Endothelial cell of umbilical vein (primary cell): ENCODE data around the gene SFR1. TPM values are rescaled to one million over a fixed set of nuclear protein-coding genes. Genes with fewer than 3 reads are reported as not detected.

ENCODE experiments used
- BruUV-seq: library from RNA; stranded (reverse); fragments of 400-500 nt; replicated peaks from 2 replicates; lab custom pipeline; 2021; lab: Mats Ljungman, UMichigan
- CTCF ChIA-PET: fragments of 300-600, 350-600 bp; sonication (Branson Sonifier 250); formaldehyde crosslinking; loops from one replicate; lab custom pipeline; 2021; ENCODE audit warnings: antibody characterized with exemption, inconsistent platforms; lab: Charles Lee
- POLR2A ChIA-PET: fragments of 300-600, 350-600 bp; sonication (Branson Sonifier 250); formaldehyde crosslinking; loops from one replicate; lab custom pipeline; 2021; ENCODE audit warnings: antibody characterized with exemption, inconsistent platforms; lab: Charles Lee
- DNase-seq: peaks from one replicate; pipeline ENCODE4 v3.0.0-alpha.2; 2011; ENCODE audit warnings: low read depth, low spot score
- FAIRE-seq: peaks from 2 replicates; lab custom pipeline; 2011; peaks lifted over from hg19 to GRCh38; lab: Jason Lieb, UNC
- H2AFZ ChIP-seq: 2 replicates; pipeline ENCODE4 v1.6.0; 2012; ENCODE audit warnings: low read depth, low read length, control low read depth, inconsistent platforms
- H3K27ac ChIP-seq: 2 replicates; pipeline ENCODE4 v1.5.1; 2011; ENCODE audit warnings: low read depth, mild to moderate bottlenecking, control low read depth, low read length, moderate library complexity; ENCODE audit not compliant: insufficient read depth
- H3K27me3 ChIP-seq, 2 experiments: 2 replicates each; pipeline versions ENCODE4 v1.6.0 to v1.6.1; 2011; ENCODE audit warnings: low read length in 2 of 2, mixed read lengths in 1 of 2; ENCODE audit not compliant: control insufficient read depth in 2 of 2, insufficient read depth in 2 of 2
- H3K36me3 ChIP-seq, 2 experiments: 2 replicates in 1 of 2; 3 replicates in 1 of 2; pipeline ENCODE4 v1.5.1; 2011; ENCODE audit warnings: low read length in 2 of 2, mild to moderate bottlenecking in 1 of 2, moderate library complexity in 1 of 2; ENCODE audit not compliant: control insufficient read depth in 2 of 2, insufficient read depth in 2 of 2; ENCODE audit errors: extremely low read depth in 1 of 2
- H3K4me1 ChIP-seq: 3 replicates; pipeline ENCODE4 v1.5.1; 2011; ENCODE audit warnings: mild to moderate bottlenecking, low read length; ENCODE audit not compliant: control insufficient read depth, insufficient read depth; ENCODE audit errors: extremely low read depth
- H3K4me2 ChIP-seq: 2 replicates; pipeline ENCODE4 v1.6.1; 2011; ENCODE audit warnings: low read length, control low read depth, mixed read lengths; ENCODE audit not compliant: insufficient read depth
- H3K4me3 ChIP-seq, 3 experiments: fragments of 200-600 bp in 1 of 3; sonication (generic), shearing (Covaris generic) in 1 of 3; replicated peaks in 1 of 3; 2 replicates each; pipeline ENCODE4 v1.5.1; 2011 to 2016; ENCODE audit warnings: control low read depth in 3 of 3, low read length in 3 of 3, mild to moderate bottlenecking in 2 of 3, inconsistent platforms in 1 of 3, low read depth in 1 of 3, moderate library complexity in 1 of 3; ENCODE audit not compliant: insufficient read depth in 1 of 3
- H3K79me2 ChIP-seq: 2 replicates; pipeline ENCODE4 v1.6.0; 2012; ENCODE audit warnings: low read length, inconsistent platforms; ENCODE audit not compliant: control insufficient read depth, insufficient read depth
- H3K9ac ChIP-seq: replicated peaks from 2 replicates; pipeline ENCODE3; 2011; ENCODE audit warnings: low read length, control low read depth; ENCODE audit not compliant: insufficient read depth; ENCODE audit errors: extremely low read depth
- H3K9me1 ChIP-seq: replicated peaks from 3 replicates; pipeline ENCODE4 v1.6.0; 2011; ENCODE audit warnings: mild to moderate bottlenecking, low read length; ENCODE audit not compliant: control insufficient read depth, insufficient read depth; ENCODE audit errors: extremely low read depth
- H3K9me3 ChIP-seq: replicated peaks from 2 replicates; pipeline ENCODE4 v1.5.1; 2012; ENCODE audit warnings: low read length, inconsistent platforms; ENCODE audit not compliant: control insufficient read depth, insufficient read depth
- H4K20me1 ChIP-seq: replicated peaks from 2 replicates; pipeline ENCODE3; 2011; ENCODE audit warnings: mild to moderate bottlenecking, low read length; ENCODE audit not compliant: control insufficient read depth, insufficient read depth; ENCODE audit errors: extremely low read depth
- EZH2 ChIP-seq: IDR thresholded peaks from 2 replicates; pipeline ENCODE4 v1.6.1; 2012; ENCODE audit warnings: borderline replicate concordance, low read depth, mild to moderate bottlenecking, moderate library complexity, low read length, inconsistent platforms; ENCODE audit not compliant: severe bottlenecking
- FOS ChIP-seq: IDR thresholded peaks from 2 replicates; pipeline ENCODE4 v1.6.1; 2011; ENCODE audit warnings: mild to moderate bottlenecking, low read length, moderate library complexity, borderline replicate concordance; ENCODE audit not compliant: insufficient read depth
- GATA2 ChIP-seq: IDR thresholded peaks from 2 replicates; pipeline ENCODE4 v1.7.0; 2011; ENCODE audit warnings: low read depth, mild to moderate bottlenecking, moderate library complexity, mixed read lengths, low read length; ENCODE audit not compliant: insufficient read length, insufficient read depth
- JUN ChIP-seq: IDR thresholded peaks from 2 replicates; pipeline ENCODE4 v1.6.1; 2011; ENCODE audit warnings: borderline replicate concordance, low read depth; ENCODE audit not compliant: insufficient read length, insufficient read depth
- MYC ChIP-seq: IDR thresholded peaks from one replicate; pipeline ENCODE4 v1.6.1; 2011; ENCODE audit warnings: mild to moderate bottlenecking, low read depth, low read length
- POLR2A ChIP-seq: IDR thresholded peaks from 2 replicates; pipeline ENCODE4 v1.6.1; 2012; ENCODE audit warnings: low read depth, mild to moderate bottlenecking, control low read depth, low read length
- POLR2AphosphoS5 ChIP-seq: IDR thresholded peaks from 2 replicates; pipeline ENCODE4 v1.6.1; 2012; ENCODE audit warnings: low read depth, mild to moderate bottlenecking, control low read depth, low read length, moderate library complexity; ENCODE audit not compliant: insufficient read depth
- dilution Hi-C: fragments of 300-500 bp; cut with MboI; formaldehyde crosslinking; loops from one replicate; pipeline ENCODE4 v1.15.0; 2019; ENCODE audit warnings: low sequenced_read_pairs; ENCODE audit not compliant: extremely low pct_ligation_motif_present
- intact Hi-C: fragments of 100-400 bp; cut with micrococcal nuclease; formaldehyde crosslinking; loops from one replicate; pipeline ENCODE4 v1.10.0; 2022
- polyA plus RNA-seq, 4 experiments: library from polyadenylated mRNA; depleted of rRNA in 3 of 4; stranded (reverse) in 3 of 4; unstranded in 1 of 4; fragments of >200 nt; gene quantifications; 2 replicates each; pipeline versions ENCODE4 v1.2.1 to v1.2.3, GENCODE V29; 2011 to 2012; ENCODE audit warnings: missing spikeins in 1 of 4
- total RNA-seq: library from RNA; stranded (reverse); gene quantifications from 2 replicates; pipeline ENCODE4 v1.2.3, GENCODE V29; 2021
- TF ChIP-seq, protein P1 (sequence below), 2 donors: IDR thresholded peaks; 1 replicate in 1 of 2; 2 replicates in 1 of 2; pipeline ENCODE4 v1.5.1; 2011; ENCODE audit warnings: low read length in 2 of 2, mild to moderate bottlenecking in 2 of 2, moderate library complexity in 2 of 2, control low read depth in 1 of 2, inconsistent platforms in 1 of 2, low read depth in 1 of 2; ENCODE audit not compliant: insufficient read depth in 1 of 2; ENCODE audit errors: extremely low read depth in 1 of 2
- TF ChIP-seq, protein P2 (sequence below): IDR thresholded peaks from 2 replicates; pipeline ENCODE4 v1.6.1; 2011; ENCODE audit not compliant: insufficient read depth, insufficient read length

Gene SFR1
- total and polyA plus RNA-seq, 2 donors (not counting 3 experiments of a cell fraction or from before 2014, with no cell fraction given) = 3.6 to 8.9 TPM

- CTCF ChIA-PET = no interaction called here
These were observed 17.6 kb upstream of the SFR1 start for GRCh38 chr10:104104418-104104817.

More at GRCh38 chr10:104104418-104104817, 17.6 kb upstream of the SFR1 start:
- dilution Hi-C loops (no loop called here), intact Hi-C loops (no loop called here)
- Histone ChIP-seq H3K27me3 (no peaks in the 10 kb centered on the region), H2AFZ (no peak overlapping the region), H3K36me3 (no peaks in the 10 kb centered on the region), H3K4me1 (peaks cover 7% of the 10 kb centered on the region), H3K9ac (no peak overlapping the region), H3K9me3 (no peaks in the 10 kb centered on the region), H4K20me1 (no peaks in the 10 kb centered on the region), H3K4me2 (no peak overlapping the region), H3K79me2 (no peaks in the 10 kb centered on the region), H3K4me3 (no peak overlapping the region), H3K9me1 (no peaks in the 10 kb centered on the region), H3K27ac (no peak overlapping the region)
- no TSS peak for BruUV-seq
- no peak for DNase-seq
- FAIRE-seq = no peak
- TF ChIP-seq, protein P1, sequence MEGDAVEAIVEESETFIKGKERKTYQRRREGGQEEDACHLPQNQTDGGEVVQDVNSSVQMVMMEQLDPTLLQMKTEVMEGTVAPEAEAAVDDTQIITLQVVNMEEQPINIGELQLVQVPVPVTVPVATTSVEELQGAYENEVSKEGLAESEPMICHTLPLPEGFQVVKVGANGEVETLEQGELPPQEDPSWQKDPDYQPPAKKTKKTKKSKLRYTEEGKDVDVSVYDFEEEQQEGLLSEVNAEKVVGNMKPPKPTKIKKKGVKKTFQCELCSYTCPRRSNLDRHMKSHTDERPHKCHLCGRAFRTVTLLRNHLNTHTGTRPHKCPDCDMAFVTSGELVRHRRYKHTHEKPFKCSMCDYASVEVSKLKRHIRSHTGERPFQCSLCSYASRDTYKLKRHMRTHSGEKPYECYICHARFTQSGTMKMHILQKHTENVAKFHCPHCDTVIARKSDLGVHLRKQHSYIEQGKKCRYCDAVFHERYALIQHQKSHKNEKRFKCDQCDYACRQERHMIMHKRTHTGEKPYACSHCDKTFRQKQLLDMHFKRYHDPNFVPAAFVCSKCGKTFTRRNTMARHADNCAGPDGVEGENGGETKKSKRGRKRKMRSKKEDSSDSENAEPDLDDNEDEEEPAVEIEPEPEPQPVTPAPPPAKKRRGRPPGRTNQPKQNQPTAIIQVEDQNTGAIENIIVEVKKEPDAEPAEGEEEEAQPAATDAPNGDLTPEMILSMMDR (IDR thresholded peaks at IDR 0.05; ENCODE audit: extremely low read depth in 1 of 2, insufficient read depth in 1 of 2, low read depth in 1 of 2, low read length in 2 of 2) = no peak
- TF ChIP-seq POLR2AphosphoS5 = no peak
- no peak for TF ChIP-seq POLR2A
- TF ChIP-seq GATA2 = no peak
- TF ChIP-seq, protein P2, sequence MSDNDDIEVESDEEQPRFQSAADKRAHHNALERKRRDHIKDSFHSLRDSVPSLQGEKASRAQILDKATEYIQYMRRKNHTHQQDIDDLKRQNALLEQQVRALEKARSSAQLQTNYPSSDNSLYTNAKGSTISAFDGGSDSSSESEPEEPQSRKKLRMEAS = no peak
- TF ChIP-seq FOS = no peak
- no peak for TF ChIP-seq EZH2
- TF ChIP-seq JUN = no peak
- no peak for TF ChIP-seq MYC
- POLR2A ChIA-PET = no interaction called here
